Left lung (tissue), 10 donors: ENCODE measurements around the gene CDKN3. TPM values are rescaled to one million over a fixed set of nuclear protein-coding genes. Genes with fewer than 3 reads are reported as not detected.
"Not testable (repeated sequence)": the region's sequence is repeated elsewhere in the genome, so short reads cannot be mapped to it uniquely, and the experiment has no call there.

Source experiments
- ATAC-seq: fragments of 200-7000 bp; cut with Tn5 transposase; one replicate; pipeline ENCODE4 v1.9.1; 2020; ENCODE audit warnings: moderate library complexity
- DNase-seq, 4 donors: peaks; one replicate each; pipeline ENCODE4 v3.0.0-alpha.2; 2013 to 2020
- H3K27ac ChIP-seq, 2 donors: fragments of 200-600 bp; sonication (generic) in 1 of 2; one replicate each; pipeline versions ENCODE4 v1.5.0 to v1.8.0; 2020 to 2021
- H3K27me3 ChIP-seq, 2 donors: fragments of 200-600 bp; sonication (generic) in 1 of 2; one replicate each; pipeline versions ENCODE4 v1.5.0 to v1.8.0; 2020 to 2021
- H3K36me3 ChIP-seq, 2 donors: fragments of 200-600 bp; sonication (generic) in 1 of 2; one replicate each; pipeline versions ENCODE4 v1.5.0 to v1.8.0; 2020 to 2021
- H3K4me1 ChIP-seq, 2 donors: fragments of 200-600 bp; one replicate each; pipeline ENCODE4 v1.8.0; 2021
- H3K4me3 ChIP-seq, 2 donors: fragments of 200-600 bp; sonication (generic) in 1 of 2; one replicate each; pipeline versions ENCODE4 v1.5.0 to v1.8.0; 2020 to 2021; ENCODE audit warnings: mild to moderate bottlenecking in 1 of 2
- H3K9me3 ChIP-seq, 2 donors: fragments of 200-600 bp; sonication (generic) in 1 of 2; one replicate each; pipeline versions ENCODE4 v1.5.0 to v1.8.0; 2020 to 2021
- CTCF ChIP-seq, 2 donors: fragments of 200-600 bp; sonication (generic) in 1 of 2; IDR thresholded peaks; one replicate each; pipeline versions ENCODE4 v1.5.0 to v1.8.0; 2021; ENCODE audit warnings: antibody characterized with exemption in 2 of 2
- intact Hi-C, 2 donors: fragments of 100-400 bp; cut with DNase I; formaldehyde crosslinking; loops; one replicate each; pipeline versions ENCODE4 v1.11.2 to v1.14.2; 2022
- polyA plus RNA-seq, 6 donors: library from polyadenylated mRNA; unstranded; fragments of 120-200 nt; gene quantifications; one replicate each; pipeline ENCODE4 v1.2.1, GENCODE V29; 2013; ENCODE audit not compliant: insufficient read length in 6 of 6
- total RNA-seq, 2 donors: library from RNA; stranded (reverse); fragmentation: NEBNext Ultra II Directional; extraction: Animal tissue kit (Norgen Biotek cat#: 25700); gene quantifications; one replicate each; pipeline ENCODE4 v1.2.1, GENCODE V29; 2021
- donor health status: DM: no; HTN: yes; CAD: no.
- donor health status: DM: no; HTN: no; CAD: no.

Gene CDKN3
- total and polyA plus RNA-seq, 8 donors: 2.7 to 38.7 (median 20.2) TPM

GRCh38 chr14:54381821-54382220 lies 15.0 kb upstream of the CDKN3 start:
- H3K36me3 ChIP-seq: no peaks in the 10 kb centered on the region
- H3K4me3 ChIP-seq: no peak overlapping the region
- no peaks in the 10 kb centered on the region for H3K27me3 ChIP-seq
- ATAC-seq (no peak), DNase-seq (no peak)
- no peaks in the 10 kb centered on the region for H3K9me3 ChIP-seq
- intact Hi-C loops: no loop called here
- no peaks in the 10 kb centered on the region for H3K4me1 ChIP-seq
- H3K27ac ChIP-seq: no peak overlapping the region
- no peak for TF ChIP-seq CTCF (IDR thresholded peaks at IDR 0.05)

- intact Hi-C loops: no loop called here
- ATAC-seq (no peak), DNase-seq (no peak)
- Histone ChIP-seq H3K9me3 (no peaks in the 10 kb centered on the region), H3K4me3 (no peak overlapping the region), H3K4me1 (no peaks in the 10 kb centered on the region), H3K27ac (no peak overlapping the region), H3K27me3 (no peaks in the 10 kb centered on the region), H3K36me3 (no peaks in the 10 kb centered on the region)
- no peak for TF ChIP-seq CTCF (IDR thresholded peaks at IDR 0.05)
Measured at GRCh38 chr14:54383835-54384234, 13.0 kb upstream of the CDKN3 start.

- DNase-seq (no peak), ATAC-seq (no peak)
- intact Hi-C loops: no loop called here
- Histone ChIP-seq H3K27me3 (no peaks in the 10 kb centered on the region), H3K4me1 (no peaks in the 10 kb centered on the region), H3K4me3 (no peak overlapping the region), H3K36me3 (no peaks in the 10 kb centered on the region), H3K27ac (no peak overlapping the region), H3K9me3 (no peaks in the 10 kb centered on the region)
- no peak for TF ChIP-seq CTCF (IDR thresholded peaks at IDR 0.05)
Measured at GRCh38 chr14:54385556-54385955, 11.3 kb upstream of the CDKN3 start.

- no peak for DNase-seq
- no peaks in the 10 kb centered on the region for H3K4me1 ChIP-seq
Measured at GRCh38 chr14:54387328-54387727, 9.5 kb upstream of the CDKN3 start.

GRCh38 chr14:54392131-54392859 lies 4.5 kb upstream of the CDKN3 start:
- Histone ChIP-seq H3K27ac (no peak overlapping the region), H3K36me3 (no peaks in the 10 kb centered on the region), H3K27me3 (no peaks in the 10 kb centered on the region), H3K9me3 (no peaks in the 10 kb centered on the region), H3K4me3 (no peak overlapping the region), H3K4me1 (peaks cover 0 to 3% of the 10 kb centered on the region in 2 donors)
- ATAC-seq: no peak
- intact Hi-C loops: no loop called here
- TF ChIP-seq CTCF (IDR thresholded peaks at IDR 0.05): no peak
- no peak for DNase-seq

More at GRCh38 chr14:54387328-54387727, 9.5 kb upstream of the CDKN3 start:
- no peaks in the 10 kb centered on the region for H3K36me3 ChIP-seq
- intact Hi-C loops: no loop called here
- H3K9me3 ChIP-seq: no peaks in the 10 kb centered on the region
- H3K27ac ChIP-seq: no peak overlapping the region
- no peak for ATAC-seq
- H3K4me3 ChIP-seq: no peak overlapping the region
- no peak for TF ChIP-seq CTCF (IDR thresholded peaks at IDR 0.05)
- no peaks in the 10 kb centered on the region for H3K27me3 ChIP-seq

GRCh38 chr14:54392986-54393884 lies 3.6 kb upstream of the CDKN3 start:
- H3K27me3 ChIP-seq, H3K27ac ChIP-seq, intact Hi-C loops, H3K36me3 ChIP-seq, H3K9me3 ChIP-seq, ATAC-seq, DNase-seq, H3K4me3 ChIP-seq: not testable (repeated sequence)
- peaks cover 0 to 12% of the 10 kb centered on the region in 2 donors for H3K4me1 ChIP-seq
